HG03442 (cell line): ENCODE measurements around the gene CHRNA9.

Source experiments
- ATAC-seq: cut with Tn5 transposase; IDR thresholded peaks from one replicate; pipeline ENCODE4 v1.9.1; 2021; ENCODE audit warnings: mild to moderate bottlenecking, moderate library complexity; ENCODE audit not compliant: unreplicated experiment

Gene CHRNA9

DNA sequence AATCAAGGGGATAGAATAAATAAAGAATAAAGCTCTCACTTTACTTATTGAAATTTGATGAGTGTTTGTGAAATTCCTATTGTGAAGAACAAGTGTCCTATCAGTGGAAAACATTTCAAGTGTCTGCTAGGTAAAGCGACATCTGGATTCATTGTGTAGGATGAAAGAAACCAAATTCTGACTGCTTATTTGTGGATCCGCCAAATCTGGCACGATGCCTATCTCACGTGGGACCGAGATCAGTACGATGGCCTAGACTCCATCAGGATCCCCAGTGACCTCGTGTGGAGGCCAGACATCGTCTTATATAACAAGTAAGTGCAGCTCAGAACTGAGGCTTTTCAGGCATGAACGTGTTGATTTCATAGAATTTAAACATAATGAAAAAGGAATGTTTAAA, 1.9 kb downstream of the CHRNA9 start:
- ATAC-seq: no peak

DNA sequence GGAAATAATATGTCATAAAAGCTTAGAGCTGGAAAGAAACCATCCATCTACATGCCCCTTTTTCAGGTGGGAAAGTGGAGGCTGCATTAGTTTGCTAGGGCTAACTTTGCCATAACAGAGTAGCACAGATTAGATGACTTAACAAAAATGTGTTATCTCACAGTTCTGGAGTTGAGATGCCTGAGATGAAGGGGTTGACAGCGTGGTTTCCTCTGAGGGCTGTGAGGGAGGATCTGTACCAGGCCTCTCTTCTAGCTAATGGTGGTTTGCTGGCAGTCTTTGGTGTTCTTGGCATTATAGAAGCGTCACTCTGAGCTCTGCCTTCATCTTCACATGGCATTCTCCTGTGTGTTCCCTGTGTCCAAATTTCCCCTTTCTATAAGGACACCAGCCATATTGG, 2.4 kb downstream of the CHRNA9 start:
- no peak for ATAC-seq

DNA sequence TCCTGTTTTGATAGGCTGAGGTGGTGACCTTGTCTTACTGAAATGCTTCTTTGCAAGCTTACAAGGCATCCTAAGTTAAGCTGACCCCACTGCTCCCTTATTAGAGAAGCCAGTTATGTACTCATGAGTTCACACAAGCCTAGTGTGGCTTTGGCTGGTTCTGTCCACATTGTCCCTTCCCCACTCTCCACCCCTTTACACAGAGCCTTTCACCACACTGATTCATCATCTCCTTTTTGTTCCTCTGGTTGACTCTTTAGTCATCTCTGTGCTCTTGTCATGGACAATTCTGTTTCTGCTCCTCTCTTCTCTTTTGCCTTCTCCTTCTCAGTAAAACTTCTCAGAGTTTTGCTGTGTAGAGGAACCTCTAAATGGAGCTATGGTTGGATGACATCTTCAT, 4.9 kb downstream of the CHRNA9 start:
- no peak for ATAC-seq

DNA sequence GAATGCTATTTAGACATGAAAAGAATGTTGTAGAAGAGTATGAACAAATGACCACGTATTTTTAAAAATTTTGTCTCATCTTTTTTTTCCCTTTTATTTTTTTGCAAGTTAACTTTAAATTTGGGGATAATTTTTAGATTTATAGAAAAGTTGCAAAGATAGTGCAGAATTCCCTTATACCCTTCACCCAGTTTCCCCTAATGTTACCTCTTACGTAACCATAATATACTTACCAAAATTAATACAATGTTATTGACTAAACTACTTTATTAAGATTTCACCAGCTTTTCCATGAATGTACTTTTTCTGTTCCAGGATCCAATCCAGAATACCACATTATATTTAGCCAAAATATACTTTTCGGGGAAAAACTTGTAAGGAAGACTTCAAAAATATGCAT, 12.3 kb downstream of the CHRNA9 start:
- no peak for ATAC-seq

DNA sequence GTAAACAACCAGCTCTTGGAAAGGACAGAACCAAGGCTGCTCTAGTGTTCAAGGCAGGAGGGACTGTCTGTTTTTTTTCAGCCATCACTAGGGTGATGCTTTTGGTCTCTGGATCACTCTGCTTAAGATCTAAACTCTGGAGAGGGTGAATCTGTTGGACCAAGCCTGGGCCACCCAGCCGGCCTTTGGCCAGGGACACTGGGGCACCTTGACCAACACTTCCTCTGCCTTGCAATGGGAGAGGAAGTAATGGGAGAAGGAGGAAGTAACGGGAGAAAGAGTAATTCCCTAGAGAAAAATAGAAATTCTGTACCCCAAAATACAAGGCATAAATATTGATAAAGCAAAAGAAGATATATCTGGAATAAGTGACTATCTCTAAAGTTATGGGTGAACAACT, 12.9 kb downstream of the CHRNA9 start:
- no peak for ATAC-seq

DNA sequence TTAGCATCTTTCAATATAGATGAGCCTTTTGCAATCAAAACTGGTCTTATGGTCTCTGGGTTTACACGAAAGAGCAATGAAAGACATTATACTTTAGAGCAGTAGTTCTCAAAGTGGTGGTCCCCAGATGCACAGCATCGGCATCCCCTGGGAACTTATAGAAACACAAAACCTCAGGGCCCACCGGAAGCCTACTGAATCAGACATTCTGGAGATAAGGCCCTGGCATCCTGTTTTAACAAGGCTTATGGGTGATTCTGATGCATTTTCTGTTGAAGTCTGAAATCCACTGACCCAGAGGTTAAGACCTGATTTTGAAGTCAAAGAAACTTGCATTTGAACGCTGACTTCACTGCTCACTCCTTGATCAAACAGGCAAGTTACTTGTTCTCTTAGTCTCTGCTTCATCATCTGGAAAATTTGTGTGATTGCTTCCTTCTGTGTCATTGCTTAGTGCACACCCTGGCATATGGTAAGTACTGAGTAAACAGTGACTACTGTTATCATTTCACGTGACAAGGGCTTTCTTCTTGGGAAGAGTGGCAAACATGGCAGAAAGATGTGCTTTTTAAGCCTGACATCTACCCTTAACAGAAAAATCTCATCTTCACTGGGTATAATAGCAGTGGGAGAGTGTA, 14.5 kb downstream of the CHRNA9 start:
- ATAC-seq: no peak

DNA sequence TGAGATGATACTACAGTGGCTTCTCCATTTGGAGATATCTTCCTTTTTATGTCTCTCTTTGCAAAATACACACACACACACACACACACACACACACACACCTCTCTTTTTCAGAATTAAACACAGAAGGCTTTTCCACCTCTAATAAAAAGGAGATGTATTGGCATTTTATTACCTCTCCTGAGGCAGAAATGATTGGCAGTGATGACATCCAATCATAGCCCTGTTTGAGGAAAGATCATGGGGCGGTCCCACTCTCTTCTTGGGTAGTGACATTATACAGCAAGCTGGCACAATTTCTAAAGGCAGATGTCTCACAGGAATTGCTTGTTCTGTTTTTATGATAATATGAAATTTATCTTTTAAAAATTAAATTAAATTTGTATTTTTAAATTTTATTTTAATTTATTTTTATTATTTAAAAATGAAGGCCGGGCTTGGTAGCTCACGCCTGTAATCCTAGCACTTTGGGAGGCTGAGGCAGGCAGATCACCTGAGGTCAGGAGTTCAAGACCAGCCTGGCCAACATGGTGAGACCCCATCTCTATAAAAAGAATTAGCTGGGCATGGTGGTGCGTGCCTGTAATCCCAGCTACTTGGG, 15.6 kb downstream of the CHRNA9 start:
- ATAC-seq: no peak

DNA sequence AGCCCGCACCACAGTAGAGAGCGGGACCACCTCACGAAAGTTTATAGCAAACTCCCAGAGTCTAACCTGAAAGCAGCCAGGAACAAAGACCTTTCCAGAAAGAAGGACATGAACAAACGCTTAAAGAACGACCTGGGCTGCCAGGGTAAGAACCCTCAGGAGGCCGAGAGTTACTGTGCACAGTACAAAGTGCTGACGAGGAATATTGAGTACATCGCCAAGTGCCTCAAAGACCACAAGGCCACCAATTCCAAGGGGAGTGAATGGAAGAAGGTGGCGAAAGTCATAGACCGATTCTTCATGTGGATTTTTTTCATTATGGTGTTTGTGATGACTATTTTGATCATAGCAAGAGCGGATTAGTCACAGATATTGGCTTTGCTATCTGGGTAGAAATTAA, 19.0 kb downstream of the CHRNA9 start:
- ATAC-seq: no peak

DNA sequence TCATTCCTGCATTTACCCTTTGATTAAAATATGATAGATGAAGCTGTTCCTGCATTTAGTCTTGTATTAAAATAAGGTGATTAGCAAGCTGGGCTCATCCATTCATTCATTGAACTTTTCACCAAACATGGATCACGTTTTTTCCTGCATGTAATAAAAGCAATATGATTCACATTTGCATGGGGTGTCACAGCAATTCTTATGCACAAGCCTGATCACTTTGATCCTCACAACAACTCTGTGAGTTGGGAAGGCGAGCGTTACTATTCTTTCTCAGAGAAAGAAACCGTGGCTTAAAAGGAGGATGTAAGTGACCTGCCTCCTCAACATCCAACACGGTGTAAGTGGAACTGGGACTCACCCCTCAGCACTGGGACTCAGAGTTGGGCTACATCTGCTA, 20.0 kb downstream of the CHRNA9 start:
- no peak for ATAC-seq

DNA sequence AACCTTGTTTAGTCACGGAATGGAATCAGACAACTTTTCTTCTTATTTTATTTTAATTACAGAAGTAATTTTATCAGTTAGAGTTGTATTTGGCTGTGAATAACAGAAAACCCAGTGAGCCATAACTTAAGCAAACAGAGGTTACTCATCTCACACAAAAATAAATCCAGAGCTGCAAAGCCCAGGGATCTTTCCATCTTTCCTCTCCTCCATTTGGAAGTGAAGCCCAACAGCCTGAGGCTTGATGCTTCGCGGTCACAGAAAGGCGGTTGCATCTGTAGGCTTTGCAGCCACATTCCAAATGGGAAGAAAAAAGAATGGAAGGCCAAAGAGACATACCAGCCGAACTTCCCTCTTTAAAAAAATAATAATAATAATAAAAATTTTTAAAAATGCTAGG, 22.6 kb downstream of the CHRNA9 start:
- ATAC-seq: no peak

DNA sequence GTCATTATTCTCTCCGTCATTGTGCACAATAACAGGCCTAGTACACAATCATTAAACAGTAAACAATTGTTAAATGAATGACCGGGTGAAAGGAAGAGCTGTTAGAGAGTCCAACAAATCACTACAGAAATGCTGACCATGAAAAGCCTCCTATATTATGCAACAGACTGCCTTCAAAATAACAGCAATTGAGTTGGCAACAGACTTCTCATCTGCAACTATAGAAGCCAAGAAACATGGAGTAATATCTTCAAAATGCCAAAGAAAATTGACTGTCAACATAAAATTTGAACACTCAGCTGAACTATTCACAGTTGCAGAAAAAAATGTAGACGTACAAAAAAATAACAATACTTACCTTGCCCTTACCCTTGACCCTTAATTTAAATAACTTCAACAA, 26.2 kb downstream of the CHRNA9 start:
- ATAC-seq: no peak

DNA sequence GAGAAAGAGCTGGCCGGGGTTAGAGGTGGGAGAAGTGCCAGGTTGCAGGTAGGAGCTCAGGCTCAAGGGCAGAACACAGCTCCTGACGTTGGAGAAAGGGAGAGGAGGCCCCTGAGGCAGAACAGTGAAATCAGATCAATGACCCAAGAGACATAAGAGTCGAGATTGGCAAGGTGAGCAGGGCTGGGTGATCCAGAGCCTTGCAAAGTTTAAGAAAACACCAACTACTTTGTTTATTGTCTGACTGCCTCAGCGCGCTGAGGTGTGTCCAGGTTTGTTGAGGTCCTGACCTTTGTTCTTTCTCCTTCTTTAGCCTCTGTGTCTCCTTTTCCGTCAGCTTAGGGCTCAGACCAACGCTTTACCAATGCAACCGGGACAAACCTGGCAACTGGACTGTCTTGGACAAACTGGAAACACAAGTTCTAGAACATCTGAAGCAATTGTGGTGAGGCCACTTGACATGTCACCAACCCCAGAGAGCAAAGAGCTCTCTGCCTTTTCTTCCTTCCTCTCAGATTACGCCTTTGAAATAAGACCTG, 28.3 kb downstream of the CHRNA9 start:
- no peak for ATAC-seq

DNA sequence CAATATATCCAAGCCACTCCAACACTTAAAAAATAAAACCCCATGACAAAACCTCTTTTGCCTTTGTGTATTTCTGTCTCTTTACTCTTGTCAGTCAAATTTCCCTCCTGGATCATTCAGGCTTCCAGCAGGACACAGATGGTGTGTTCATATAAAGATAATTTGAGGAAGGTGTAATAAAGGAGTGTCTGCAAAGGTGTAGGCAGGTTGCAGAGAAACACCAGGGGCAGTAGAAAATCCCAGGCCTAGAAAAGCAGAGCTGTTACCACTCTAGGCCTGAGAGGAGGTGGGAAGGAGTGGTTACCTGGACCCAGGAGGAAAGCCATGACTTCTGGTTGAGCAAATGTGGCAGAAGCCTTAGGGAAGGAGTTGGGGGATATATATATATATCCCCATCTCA, 28.8 kb downstream of the CHRNA9 start:
- no peak for ATAC-seq

DNA sequence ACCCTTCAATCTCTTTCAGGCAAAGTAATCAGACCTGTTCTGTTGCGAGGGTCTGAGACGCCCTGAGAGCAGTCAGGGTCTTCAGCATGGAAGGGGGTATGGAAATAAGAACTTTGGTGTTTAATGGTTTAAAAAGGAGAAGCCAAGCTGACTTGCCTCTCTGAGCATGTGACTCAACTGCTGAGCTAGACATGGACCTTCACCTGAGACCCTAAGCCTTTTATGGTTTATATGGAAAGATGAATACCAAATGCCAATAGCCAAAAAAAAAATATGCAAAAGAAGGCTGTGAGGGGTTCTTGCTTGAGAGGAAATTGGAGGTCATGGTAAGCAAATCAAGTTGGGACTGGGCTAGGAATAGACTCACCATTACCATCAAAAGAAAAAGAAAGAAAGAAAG, 30.6 kb downstream of the CHRNA9 start:
- no peak for ATAC-seq

DNA sequence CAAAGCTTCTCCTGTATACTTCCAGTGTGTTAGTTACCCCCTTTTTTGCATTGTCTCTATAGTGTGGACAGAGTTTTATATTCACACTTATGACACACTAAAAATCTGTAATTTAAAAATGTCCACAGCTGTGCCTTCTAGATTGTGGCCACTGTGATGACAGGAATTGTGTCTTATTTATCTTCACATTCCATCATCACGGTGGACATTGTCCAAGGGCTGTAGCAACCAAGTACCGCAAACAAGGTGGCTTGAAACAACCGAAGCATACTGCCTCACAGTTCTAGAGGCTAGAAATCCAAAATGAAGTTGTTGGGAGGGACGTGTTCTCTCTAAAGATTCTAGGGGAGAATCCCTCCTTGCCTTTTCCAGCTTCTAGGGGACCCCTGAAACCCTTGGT, 32.3 kb downstream of the CHRNA9 start:
- no peak for ATAC-seq

DNA sequence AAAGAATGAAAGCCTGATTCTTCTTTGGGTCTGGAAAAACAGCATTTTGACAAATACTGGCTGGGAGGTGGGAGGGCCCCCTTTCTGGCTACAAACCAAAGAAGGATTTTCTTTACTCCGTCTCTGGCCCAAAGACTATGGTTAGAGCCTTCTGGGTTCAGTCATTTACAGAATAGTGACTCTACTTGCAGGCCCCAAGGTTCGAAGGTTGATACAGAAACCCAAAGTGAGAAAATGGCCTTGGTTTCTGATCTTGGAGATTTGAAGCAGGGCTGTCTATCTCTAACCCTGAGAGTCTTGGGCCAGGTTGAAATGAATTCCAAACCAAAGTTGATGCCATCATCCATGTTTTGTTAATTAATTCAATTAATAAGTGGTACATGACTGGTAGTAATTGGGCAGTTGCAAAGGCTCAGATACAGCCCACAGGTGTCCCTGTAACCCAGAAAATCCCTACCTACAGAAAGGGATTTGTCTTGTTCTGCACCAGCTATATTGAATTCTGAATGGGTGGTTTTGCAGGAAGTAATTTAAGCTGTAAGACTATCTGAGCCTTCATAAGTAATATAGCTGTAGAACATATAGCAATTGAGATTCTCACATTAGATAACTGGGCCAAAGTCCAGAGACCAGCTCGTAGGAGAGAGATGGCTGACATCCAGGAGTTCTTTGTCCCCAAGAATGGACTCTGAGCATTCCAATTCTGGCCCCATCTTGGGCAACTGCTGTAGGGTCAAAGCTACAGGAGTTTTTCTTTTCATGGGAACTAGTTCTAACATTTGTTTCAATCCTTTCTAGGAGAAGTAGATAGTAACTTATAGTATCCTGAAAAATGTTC, 34.5 kb downstream of the CHRNA9 start:
- peak; percentile 66 for ATAC-seq

DNA sequence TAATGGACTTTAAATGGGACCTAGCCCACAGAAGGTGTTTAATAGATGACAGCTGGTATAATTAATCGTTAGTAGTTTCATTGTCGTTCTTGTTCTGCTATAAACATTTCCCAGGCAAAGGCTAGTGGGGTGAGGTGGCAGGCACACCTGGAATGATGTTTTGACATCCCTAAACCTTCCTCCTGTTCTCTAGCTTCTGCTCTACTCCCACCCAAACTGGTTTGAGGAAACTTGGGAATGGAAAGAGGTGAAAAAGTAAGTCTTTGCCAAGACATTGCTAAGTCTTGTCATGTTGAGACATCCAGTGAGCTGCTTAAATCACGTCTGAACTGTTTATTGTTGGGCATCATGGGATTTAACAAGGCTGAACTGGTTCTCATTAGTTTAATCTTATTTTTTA, 37.5 kb downstream of the CHRNA9 start:
- no peak for ATAC-seq

DNA sequence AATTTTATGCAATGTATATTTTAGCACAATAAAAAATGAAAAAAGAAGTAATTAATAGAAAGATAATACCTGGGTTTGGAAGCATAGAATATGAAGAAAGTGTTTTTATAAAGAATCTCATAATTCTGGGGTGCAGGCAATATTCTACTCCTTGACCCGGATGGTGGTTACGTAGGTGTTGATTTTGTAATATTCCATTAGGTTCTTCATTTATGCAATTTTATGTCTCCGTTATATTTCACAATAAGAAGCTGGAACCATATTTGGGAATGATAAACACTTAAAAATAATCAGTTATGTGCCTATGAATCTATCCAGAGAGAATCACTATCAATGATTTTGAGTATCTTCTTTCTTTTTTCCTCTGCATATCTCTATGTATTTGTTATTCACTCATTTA, 38.5 kb downstream of the CHRNA9 start:
- ATAC-seq: no peak

DNA sequence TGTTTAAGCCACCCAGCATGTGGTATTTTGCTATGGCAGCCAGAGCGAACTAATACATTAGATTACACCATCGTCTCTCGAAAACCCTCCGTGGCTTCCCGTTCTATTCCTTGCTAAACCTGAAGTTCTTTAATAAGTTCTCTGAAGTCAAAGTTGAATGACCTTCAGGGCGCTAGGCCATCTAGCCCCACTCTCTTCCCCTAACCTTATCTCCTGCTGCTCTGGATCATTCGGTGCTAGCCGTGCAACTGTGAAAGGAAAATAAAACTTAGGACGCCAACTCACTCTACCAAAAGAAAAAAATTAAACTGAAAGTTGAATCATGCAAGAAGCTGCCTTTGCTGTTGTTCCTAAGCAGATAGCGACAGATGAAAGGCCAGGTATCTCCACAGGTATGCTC, 40.0 kb downstream of the CHRNA9 start:
- no peak for ATAC-seq

DNA sequence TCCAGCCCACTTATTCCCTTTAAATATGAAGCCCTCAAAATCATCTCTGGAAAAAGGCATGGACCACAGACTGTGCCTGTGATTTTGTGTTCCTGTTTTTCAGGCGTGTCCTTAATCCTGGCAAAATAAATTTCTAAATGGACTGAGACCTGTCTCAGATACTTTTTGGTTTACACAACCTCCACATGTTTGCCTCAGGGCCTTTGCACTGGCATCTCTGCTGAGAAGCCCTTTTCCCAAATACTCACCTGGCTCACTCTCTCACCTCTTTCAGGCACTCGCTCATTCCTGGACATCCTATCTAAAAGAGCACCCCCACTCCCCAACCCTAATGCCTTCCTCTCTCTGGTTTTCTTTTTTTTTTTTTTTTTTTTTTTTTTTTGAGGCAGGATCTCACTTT, 40.5 kb downstream of the CHRNA9 start:
- no peak for ATAC-seq

DNA sequence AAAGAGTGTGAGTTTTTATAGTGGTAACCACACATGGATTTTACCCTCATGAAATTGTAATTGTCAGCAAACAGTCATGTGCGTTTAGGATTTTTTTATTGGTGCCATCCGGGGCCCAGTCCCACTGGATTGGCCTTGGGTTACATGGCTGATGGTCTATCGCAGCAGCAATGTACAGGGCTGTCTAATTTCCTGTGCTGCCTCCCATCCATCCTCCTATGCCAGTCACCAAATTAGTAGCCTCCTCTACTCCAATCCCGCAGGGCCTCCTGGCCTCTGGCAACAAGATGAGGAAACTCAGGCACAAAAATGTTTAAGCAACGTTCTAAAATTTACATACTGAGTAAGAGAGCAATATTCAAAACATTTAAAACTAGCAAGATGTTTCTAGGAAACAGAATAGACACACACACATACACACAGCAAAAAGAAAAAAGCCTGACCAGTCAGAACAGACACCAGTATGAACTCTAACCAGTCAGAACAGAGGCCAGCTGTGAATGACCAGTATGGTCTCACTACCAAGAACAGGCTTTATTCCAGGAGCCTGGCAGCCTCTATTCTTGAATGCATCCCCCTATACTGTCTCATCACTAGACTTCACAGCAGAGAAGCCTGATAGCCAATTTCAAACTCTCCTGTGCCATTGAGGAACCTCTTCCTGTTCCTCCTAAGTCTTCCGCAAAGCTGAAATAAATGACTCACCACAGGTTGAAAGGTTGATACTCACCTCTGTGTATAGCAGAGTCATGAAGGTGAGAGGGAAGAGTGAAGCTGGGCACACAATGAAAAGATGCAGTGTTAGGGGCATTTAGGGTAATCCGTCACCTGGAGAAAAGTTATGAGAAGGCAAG, 42.6 kb downstream of the CHRNA9 start:
- no peak for ATAC-seq
